Lung (tissue), 12 donors: ENCODE measurements around the gene GRHL1. TPM values are rescaled to one million over a fixed set of nuclear protein-coding genes. Genes with fewer than 3 reads are reported as not detected.
"Not testable (repeated sequence)": the region's sequence is repeated elsewhere in the genome, so short reads cannot be mapped to it uniquely, and the experiment has no call there.

Source experiments
- ATAC-seq: fragments of 200-7000 bp; cut with Tn5 transposase; one replicate; pipeline ENCODE4 v1.9.1; 2020; ENCODE audit warnings: moderate number of reproducible peaks; ENCODE audit not compliant: insufficient read depth, low FRiP score
- DNase-seq, 3 donors: peaks; one replicate each; pipeline ENCODE4 v3.0.0-alpha.2; 2013 to 2017
- H3K27ac ChIP-seq, 2 donors: one replicate each; pipeline ENCODE4 v1.5.1; 2013; ENCODE audit warnings: mild to moderate bottlenecking in 2 of 2, moderate library complexity in 2 of 2, control low read depth in 1 of 2, inconsistent platforms in 1 of 2, low read depth in 1 of 2, low read length in 1 of 2
- H3K27me3 ChIP-seq, 3 donors: one replicate each; pipeline ENCODE4 v1.5.1; 2013; ENCODE audit warnings: low read length in 2 of 3; ENCODE audit not compliant: control insufficient read depth in 3 of 3, insufficient read depth in 3 of 3
- H3K36me3 ChIP-seq, 4 donors: one replicate each; pipeline ENCODE4 v1.5.1; 2013; ENCODE audit warnings: low read length in 4 of 4, mild to moderate bottlenecking in 1 of 4, moderate library complexity in 1 of 4; ENCODE audit not compliant: control insufficient read depth in 4 of 4, insufficient read depth in 4 of 4
- H3K4me1 ChIP-seq, 5 donors: one replicate each; pipeline ENCODE4 v1.5.1; 2013; ENCODE audit warnings: low read length in 5 of 5, mild to moderate bottlenecking in 2 of 5, moderate library complexity in 1 of 5; ENCODE audit not compliant: control insufficient read depth in 5 of 5, insufficient read depth in 5 of 5
- H3K4me3 ChIP-seq: one replicate; pipeline ENCODE4 v1.5.1; 2013; ENCODE audit warnings: mild to moderate bottlenecking, control low read depth, moderate library complexity
- H3K9ac ChIP-seq, 2 donors: one replicate each; pipeline ENCODE4 v1.5.1; 2013; ENCODE audit warnings: low read length in 2 of 2, control low read depth in 1 of 2; ENCODE audit not compliant: insufficient read depth in 1 of 2
- H3K9me3 ChIP-seq, 4 donors: one replicate each; pipeline ENCODE4 v1.5.1; 2013; ENCODE audit warnings: low read length in 3 of 4, mild to moderate bottlenecking in 1 of 4, moderate library complexity in 1 of 4; ENCODE audit not compliant: control insufficient read depth in 4 of 4, insufficient read depth in 3 of 4
- CTCF ChIP-seq: IDR thresholded peaks from 2 replicates; pipeline ENCODE4 v1.5.1; 2012; ENCODE audit warnings: mild to moderate bottlenecking; ENCODE audit errors: control extremely low read depth, extremely low read depth
- WGBS, 2 donors: extraction: QIAGEN DNeasy Blood & Tissue Kit; methylation state at CpG; one replicate each; pipeline ENCODE4 v1.1.7; 2013; 5-methylcytosine and 5-hydroxymethylcytosine counted together
- polyA plus RNA-seq, 2 donors: library from polyadenylated mRNA; stranded (reverse); fragments of 200-250 nt; gene quantifications; one replicate each; pipeline ENCODE4 v1.2.1, GENCODE V29; 2013
- total RNA-seq, 2 donors: library from RNA; depleted of rRNA in 1 of 2; stranded (reverse); fragments of >200 nt in 1 of 2; gene quantifications; one replicate each; pipeline ENCODE4 v1.2.1, GENCODE V29; 2014 to 2021
- donor health status: control.
- donor health status: control.
- donor health status: Bipolar disorder and iron deficiency.
- donor health status: healthy.
- donor health status: DM: yes; HTN: yes; CAD: no.

Gene GRHL1
- total and polyA plus RNA-seq, 4 donors = 1.8 to 13.6 (median 5.6) TPM

- peak overlapping the region; percentile 64 to 94 for H3K27ac ChIP-seq
Observed at GRCh38 chr2:10029875-10030223, 78.4 kb downstream of the GRHL1 start.

GRCh38 chr2:10030311-10030736 is 78.8 kb downstream of the GRHL1 start:
- no peaks in the 10 kb centered on the region for H3K9me3 ChIP-seq
- H3K9ac ChIP-seq = no peak overlapping the region
- H3K27me3 ChIP-seq = no peaks in the 10 kb centered on the region
- peaks cover 0 to 13% (median 9%) of the 10 kb centered on the region in 5 donors for H3K4me1 ChIP-seq
- DNase-seq = peak in 1 of 3 donors; percentile 37
- ATAC-seq = no peak
- no peaks in the 10 kb centered on the region for H3K36me3 ChIP-seq
- no peak overlapping the region for H3K4me3 ChIP-seq
- peak overlapping the region in 1 of 2 donors; percentile 78 for H3K27ac ChIP-seq
- 62 to 73% methylated on average over 9 of the region's 9 CpGs for WGBS, 2 donors
- TF ChIP-seq CTCF = no peak

More at GRCh38 chr2:10029875-10030223, 78.4 kb downstream of the GRHL1 start:
- no peak for DNase-seq
- no peaks in the 10 kb centered on the region for H3K27me3 ChIP-seq
- H3K9ac ChIP-seq = no peak overlapping the region
- no peak for TF ChIP-seq CTCF
- no peaks in the 10 kb centered on the region for H3K9me3 ChIP-seq
- peaks cover 0 to 13% (median 9%) of the 10 kb centered on the region in 5 donors for H3K4me1 ChIP-seq
- no peaks in the 10 kb centered on the region for H3K36me3 ChIP-seq
- no peak overlapping the region for H3K4me3 ChIP-seq
- no peak for ATAC-seq
- WGBS, 2 donors = 66 to 73% methylated on average over 7 of the region's 7 CpGs

- H3K4me3 ChIP-seq, H3K9me3 ChIP-seq, H3K36me3 ChIP-seq, ATAC-seq, H3K27me3 ChIP-seq, DNase-seq, H3K27ac ChIP-seq, H3K9ac ChIP-seq: not testable (repeated sequence)
- peaks cover 0 to 16% (median 9%) of the 10 kb centered on the region in 5 donors for H3K4me1 ChIP-seq
- 91 to 95% methylated on average over 8 of the region's 8 CpGs for WGBS, 2 donors
Observed at GRCh38 chr2:10030798-10031197, 79.3 kb downstream of the GRHL1 start.

GRCh38 chr2:10031886-10032745 is 80.6 kb downstream of the GRHL1 start:
- Histone ChIP-seq H3K4me1 (peaks cover 0 to 26% (median 15%) of the 10 kb centered on the region in 5 donors), H3K4me3 (no peak overlapping the region), H3K27me3 (no peaks in the 10 kb centered on the region), H3K36me3 (no peaks in the 10 kb centered on the region), H3K9ac (no peak overlapping the region), H3K27ac (no peak overlapping the region), H3K9me3 (no peaks in the 10 kb centered on the region)
- 94 to 97% methylated on average over 20 of the region's 20 CpGs for WGBS, 2 donors
- ATAC-seq (no peak), DNase-seq (no peak)
- TF ChIP-seq CTCF = no peak
